Activated naive CD8-positive, alpha-beta T cell treated with anti-CD3 and anti-CD28 coated beads for 36 hours (primary cell): ENCODE measurements around the gene OSTC. TPM values are rescaled to one million over a fixed set of nuclear protein-coding genes. Genes with fewer than 3 reads are reported as not detected.

Experiments
- total RNA-seq, 2 experiments: library from RNA; stranded (reverse); gene quantifications; one replicate each; pipeline ENCODE4 v1.2.3, GENCODE V29; 2021

The OSTC gene
- total RNA-seq, 2 experiments from 2014 or later: 86.9 to 89.4 TPM

Other genes starting within 250 kb of the OSTC start
- gene RPL34, start 30.0 kb upstream of the OSTC start, total RNA-seq: 1,000 to 10,000 TPM; 1,572 to 1,710 TPM
- not detected for gene ETNPPL, start 112.5 kb downstream of the OSTC start, total RNA-seq